ENCODE results near the gene FOXO1.
A peak's percentile ranks its signal among the peaks of the same experiment; 100 is the strongest.
"Not testable (repeated sequence)": the region's sequence is repeated elsewhere in the genome, so short reads cannot be mapped to it uniquely, and the experiment has no call there.

The FOXO1 gene

GRCh38 chr13:40664350-40665125 is 1.9 kb downstream of the FOXO1 start:
- Histone ChIP-seq H3K27ac (peak overlapping the region; percentile 97 to 100), H3K4me3 (peak overlapping the region; percentile 71 to 99), H3K27me3 (no peaks in the 10 kb centered on the region), H3K36me3 (no peaks in the 10 kb centered on the region), H3K4me1 (peaks cover 0 to 56% (median 29%) of the 10 kb centered on the region in 4 donors), H3K9me3 (no peaks in the 10 kb centered on the region)
- intact Hi-C loops (cut with DNase I; ENCODE audit: low total_unique reads): loop anchor here (10.0 kb wide), 1 partner anchor 190 kb away; no protein-coding TSS in a partner anchor
- TF ChIP-seq, protein P1, sequence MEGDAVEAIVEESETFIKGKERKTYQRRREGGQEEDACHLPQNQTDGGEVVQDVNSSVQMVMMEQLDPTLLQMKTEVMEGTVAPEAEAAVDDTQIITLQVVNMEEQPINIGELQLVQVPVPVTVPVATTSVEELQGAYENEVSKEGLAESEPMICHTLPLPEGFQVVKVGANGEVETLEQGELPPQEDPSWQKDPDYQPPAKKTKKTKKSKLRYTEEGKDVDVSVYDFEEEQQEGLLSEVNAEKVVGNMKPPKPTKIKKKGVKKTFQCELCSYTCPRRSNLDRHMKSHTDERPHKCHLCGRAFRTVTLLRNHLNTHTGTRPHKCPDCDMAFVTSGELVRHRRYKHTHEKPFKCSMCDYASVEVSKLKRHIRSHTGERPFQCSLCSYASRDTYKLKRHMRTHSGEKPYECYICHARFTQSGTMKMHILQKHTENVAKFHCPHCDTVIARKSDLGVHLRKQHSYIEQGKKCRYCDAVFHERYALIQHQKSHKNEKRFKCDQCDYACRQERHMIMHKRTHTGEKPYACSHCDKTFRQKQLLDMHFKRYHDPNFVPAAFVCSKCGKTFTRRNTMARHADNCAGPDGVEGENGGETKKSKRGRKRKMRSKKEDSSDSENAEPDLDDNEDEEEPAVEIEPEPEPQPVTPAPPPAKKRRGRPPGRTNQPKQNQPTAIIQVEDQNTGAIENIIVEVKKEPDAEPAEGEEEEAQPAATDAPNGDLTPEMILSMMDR (IDR thresholded peaks at IDR 0.05): peak in 1 of 2 experiments; percentile 2
- peak; percentile 82 to 90 for DNase-seq

DNA sequence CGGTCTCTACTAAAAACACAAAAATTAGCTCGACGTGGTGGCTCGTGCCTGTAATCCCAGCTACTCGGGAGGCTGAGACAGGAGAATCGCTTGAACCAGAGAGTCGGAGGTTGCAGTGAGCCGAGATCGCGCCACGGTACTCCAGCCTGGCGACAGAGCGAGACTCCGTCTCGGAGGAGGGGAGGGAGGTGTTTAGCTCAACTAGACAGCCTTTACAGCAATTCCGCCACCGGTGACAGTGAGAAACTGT is 2.4 kb downstream of the FOXO1 start:
- Histone ChIP-seq H3K4me1 (peaks cover 0 to 61% (median 31%) of the 10 kb centered on the region in 4 donors), H3K4me3 (peak overlapping the region; percentile 71 to 99), H3K27ac (peak overlapping the region; percentile 97 to 100)
- not testable (repeated sequence) for H3K27me3 ChIP-seq, H3K9me3 ChIP-seq, H3K36me3 ChIP-seq
- peak in 1 of 2 donors; percentile 79 for DNase-seq
- intact Hi-C loops (cut with DNase I; ENCODE audit: low total_unique reads): loop anchor here (10.0 kb wide), 1 partner anchor 189 kb away; no protein-coding TSS in a partner anchor

- no peaks in the 10 kb centered on the region for H3K27me3 ChIP-seq
- peak overlapping the region in 1 of 2 donors; percentile 100 for H3K27ac ChIP-seq
- no peaks in the 10 kb centered on the region for H3K9me3 ChIP-seq
- intact Hi-C loops (cut with DNase I; ENCODE audit: low total_unique reads): loop anchor here (10.0 kb wide), 1 partner anchor 188 kb away; no protein-coding TSS in a partner anchor
- H3K36me3 ChIP-seq: no peaks in the 10 kb centered on the region
- peak overlapping the region; percentile 71 to 99 for H3K4me3 ChIP-seq
- peaks cover 0 to 65% (median 36%) of the 10 kb centered on the region in 4 donors for H3K4me1 ChIP-seq
- DNase-seq: no peak
- TF ChIP-seq, protein P1 (IDR thresholded peaks at IDR 0.05): no peak
These were observed 3.6 kb downstream of the FOXO1 start for GRCh38 chr13:40662866-40663265.

DNA sequence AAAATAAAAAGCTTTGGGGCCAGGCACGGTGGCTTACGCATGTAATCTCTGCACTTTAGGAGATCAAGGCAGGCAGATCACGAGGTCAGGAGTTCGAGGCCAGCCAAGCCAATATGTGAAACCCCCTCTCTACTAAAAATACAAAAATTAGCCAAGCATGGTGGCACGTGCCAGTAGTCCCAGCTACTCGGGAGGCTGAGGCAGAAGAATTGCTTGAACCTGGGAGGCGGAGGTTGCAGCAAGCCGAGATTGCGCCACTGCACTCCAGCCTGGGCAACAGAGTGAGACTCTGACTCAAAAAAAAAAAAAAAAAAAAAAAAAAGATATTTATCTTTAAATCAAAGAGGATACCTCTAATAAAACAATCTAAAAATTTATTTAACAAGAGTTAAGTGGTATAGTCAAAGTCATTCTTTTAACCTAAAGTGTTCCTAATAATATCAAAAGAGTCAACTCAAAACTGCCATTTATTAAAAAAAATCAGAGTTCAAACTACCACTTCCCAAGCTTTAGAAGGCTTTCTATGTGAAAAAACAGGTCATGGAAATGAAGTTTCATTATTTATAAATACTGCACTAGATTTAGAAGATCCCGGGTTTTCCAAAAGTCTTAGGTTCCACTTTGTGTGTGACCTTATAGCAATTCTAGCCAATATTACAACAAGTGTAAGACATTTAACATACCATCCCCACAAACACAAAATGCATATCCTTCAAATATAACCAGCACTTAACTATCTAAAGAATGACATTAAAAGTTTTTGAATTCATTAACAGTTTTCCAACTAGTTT is 4.4 kb downstream of the FOXO1 start:
- Histone ChIP-seq H3K27me3 (no peaks in the 10 kb centered on the region), H3K9me3 (no peaks in the 10 kb centered on the region), H3K4me1 (peaks cover 0 to 67% (median 37%) of the 10 kb centered on the region in 4 donors), H3K27ac (peak overlapping the region in 1 of 2 donors; percentile 100), H3K4me3 (peak overlapping the region; percentile 71 to 99), H3K36me3 (no peaks in the 10 kb centered on the region)
- no peak for DNase-seq
- intact Hi-C loops (cut with DNase I; ENCODE audit: low total_unique reads): loop anchor here (10.0 kb wide), 1 partner anchor 187 kb away; no protein-coding TSS in a partner anchor
- TF ChIP-seq, protein P1 (IDR thresholded peaks at IDR 0.05): no peak

GRCh38 chr13:40660692-40661091 is 5.7 kb downstream of the FOXO1 start:
- Histone ChIP-seq H3K27ac (no peak overlapping the region), H3K27me3 (no peaks in the 10 kb centered on the region), H3K4me1 (peaks cover 0 to 71% (median 37%) of the 10 kb centered on the region in 4 donors), H3K36me3 (no peaks in the 10 kb centered on the region), H3K4me3 (no peak overlapping the region), H3K9me3 (no peaks in the 10 kb centered on the region)
- TF ChIP-seq, protein P1 (IDR thresholded peaks at IDR 0.05): no peak
- intact Hi-C loops (cut with DNase I; ENCODE audit: low total_unique reads): loop anchor here (10.0 kb wide), 1 partner anchor 186 kb away; no protein-coding TSS in a partner anchor
- DNase-seq: no peak

Data from tibial artery (tissue), 4 donors.